Panc1 (cell line): ENCODE measurements around the gene ERFL. TPM values are rescaled to one million over a fixed set of nuclear protein-coding genes. Genes with fewer than 3 reads are reported as not detected.
A peak's percentile ranks its signal among the peaks of the same experiment; 100 is the strongest.

Experiments used
- ATAC-seq: fragments of 200-7000 bp; cut with Tn5 transposase; 2 replicates; pipeline ENCODE4 v1.9.1; 2020; ENCODE audit warnings: mild to moderate bottlenecking, moderate library complexity
- BruUV-seq: library from RNA; stranded (reverse); fragments of 400-500 nt; replicated peaks from 2 replicates; lab custom pipeline; 2021; lab: Mats Ljungman, UMichigan
- CTCF ChIA-PET: fragments of 300-600 bp; sonication (Branson Sonifier 250); formaldehyde crosslinking; loops from one replicate; lab custom pipeline; 2022; ENCODE audit warnings: antibody characterized with exemption; lab: Charles Lee
- POLR2A ChIA-PET: fragments of 300-600 bp; sonication (Branson Sonifier 250); formaldehyde crosslinking; loops from one replicate; lab custom pipeline; 2022; ENCODE audit warnings: antibody characterized with exemption; lab: Charles Lee
- DNase-seq: peaks from one replicate; pipeline ENCODE4 v3.0.0-alpha.2; 2010; ENCODE audit warnings: low read depth, low spot score
- H3K27ac ChIP-seq: 2 replicates; pipeline ENCODE4 v1.5.1; 2011; ENCODE audit warnings: mild to moderate bottlenecking, low read length, inconsistent platforms
- H3K27me3 ChIP-seq: fragments of 200-500 bp; sonication (Bioruptor generic); 2 replicates; pipeline ENCODE4 v1.6.0; 2014; ENCODE audit warnings: low read length, inconsistent platforms; ENCODE audit not compliant: control insufficient read depth, insufficient read depth
- H3K36me3 ChIP-seq: fragments of 200-500 bp; sonication (Bioruptor generic); 2 replicates; pipeline ENCODE4 v1.5.1; 2014; ENCODE audit warnings: inconsistent platforms, mild to moderate bottlenecking, low read length, moderate library complexity; ENCODE audit not compliant: control insufficient read depth, insufficient read depth
- H3K4me1 ChIP-seq: 2 replicates; pipeline ENCODE4 v1.5.1; 2011; ENCODE audit warnings: inconsistent platforms, mild to moderate bottlenecking, low read length, moderate library complexity; ENCODE audit not compliant: control insufficient read depth, insufficient read depth
- H3K4me3 ChIP-seq, 2 experiments: 2 replicates each; pipeline ENCODE4 v1.5.1; 2011 to 2012; ENCODE audit warnings: low read depth in 2 of 2, low read length in 2 of 2, mild to moderate bottlenecking in 2 of 2, inconsistent platforms in 1 of 2, moderate library complexity in 1 of 2
- H3K9me3 ChIP-seq: fragments of 200-500 bp; sonication (Bioruptor generic); 2 replicates; pipeline ENCODE4 v1.5.1; 2014; ENCODE audit warnings: low read depth, mild to moderate bottlenecking, inconsistent platforms, low read length, moderate library complexity; ENCODE audit not compliant: control insufficient read depth, insufficient read depth
- POLR2AphosphoS5 ChIP-seq: IDR thresholded peaks from 2 replicates; pipeline ENCODE4 v1.6.1; 2012; ENCODE audit warnings: mild to moderate bottlenecking, low read depth, low read length, moderate library complexity
- SIN3A ChIP-seq: IDR thresholded peaks from 2 replicates; pipeline ENCODE4 v1.6.1; 2012; ENCODE audit warnings: low read depth, mild to moderate bottlenecking, low read length, moderate library complexity, borderline replicate concordance; ENCODE audit not compliant: insufficient read depth
- TCF7L2 ChIP-seq: IDR thresholded peaks from 2 replicates; pipeline ENCODE4 v1.6.1; 2011; ENCODE audit warnings: mild to moderate bottlenecking, low read depth, low read length, inconsistent platforms
- in situ Hi-C: cut with HindIII; loops from 2 replicates; pipeline ENCODE4 v1.10.0; 2016; ENCODE audit warnings: low sequenced_read_pairs, low pct_unique_long_range_greater_than_20kb
- intact Hi-C: fragments of 100-400 bp; cut with micrococcal nuclease; formaldehyde crosslinking; loops from one replicate; pipeline ENCODE4 v1.10.0; 2022; ENCODE audit not compliant: unreplicated experiment
- total RNA-seq: library from RNA; stranded (reverse); gene quantifications from one replicate; pipeline ENCODE4 v1.2.1, GENCODE V29; 2021; ENCODE audit not compliant: unreplicated experiment
- TF ChIP-seq, protein P1 (sequence below): fragments of 450-650 bp; IDR thresholded peaks from 2 replicates; pipeline ENCODE4 v1.5.1; 2017; ENCODE audit warnings: mild to moderate bottlenecking
- TF ChIP-seq, protein P2 (sequence below), 2 experiments: IDR thresholded peaks; 2 replicates each; pipeline ENCODE4 v1.6.1; 2011 to 2012; ENCODE audit warnings: low read depth in 2 of 2, control low read depth in 1 of 2, low read length in 1 of 2, mild to moderate bottlenecking in 1 of 2, moderate library complexity in 1 of 2; ENCODE audit not compliant: insufficient read depth in 1 of 2

The ERFL gene
- total RNA-seq, 1 experiment from 2014 or later: 0.18 TPM

DNA sequence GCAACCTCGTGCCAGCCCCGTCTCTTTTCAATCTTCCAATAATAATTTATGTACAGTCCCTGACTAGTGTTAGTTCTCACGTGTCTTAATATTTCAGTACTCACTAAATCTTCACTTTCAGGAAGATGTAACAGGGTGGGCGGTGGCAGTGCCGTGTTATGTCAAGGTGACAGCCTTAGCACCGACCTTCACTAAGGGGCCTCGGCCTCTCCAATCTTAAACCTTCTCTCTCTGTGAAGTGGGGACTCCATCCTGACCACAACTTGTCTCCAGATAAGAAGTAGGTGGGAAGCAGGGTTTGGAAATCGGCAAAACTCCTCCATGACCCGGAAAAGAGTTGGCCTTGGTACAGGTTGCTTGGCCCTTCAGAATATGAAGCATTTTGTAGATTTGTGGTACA, 66.4 kb downstream of the ERFL start:
- in situ Hi-C loops: no loop called here
- no peaks in the 10 kb centered on the region for H3K27me3 ChIP-seq
- no peak for DNase-seq
- H3K4me1 ChIP-seq: peaks cover 28% of the 10 kb centered on the region
- CTCF ChIA-PET: interaction anchor here (0.7 kb wide), 1 partner anchor 135 kb away, joined by 7 read pairs; no protein-coding TSS in a partner anchor
- TF ChIP-seq, protein P1, sequence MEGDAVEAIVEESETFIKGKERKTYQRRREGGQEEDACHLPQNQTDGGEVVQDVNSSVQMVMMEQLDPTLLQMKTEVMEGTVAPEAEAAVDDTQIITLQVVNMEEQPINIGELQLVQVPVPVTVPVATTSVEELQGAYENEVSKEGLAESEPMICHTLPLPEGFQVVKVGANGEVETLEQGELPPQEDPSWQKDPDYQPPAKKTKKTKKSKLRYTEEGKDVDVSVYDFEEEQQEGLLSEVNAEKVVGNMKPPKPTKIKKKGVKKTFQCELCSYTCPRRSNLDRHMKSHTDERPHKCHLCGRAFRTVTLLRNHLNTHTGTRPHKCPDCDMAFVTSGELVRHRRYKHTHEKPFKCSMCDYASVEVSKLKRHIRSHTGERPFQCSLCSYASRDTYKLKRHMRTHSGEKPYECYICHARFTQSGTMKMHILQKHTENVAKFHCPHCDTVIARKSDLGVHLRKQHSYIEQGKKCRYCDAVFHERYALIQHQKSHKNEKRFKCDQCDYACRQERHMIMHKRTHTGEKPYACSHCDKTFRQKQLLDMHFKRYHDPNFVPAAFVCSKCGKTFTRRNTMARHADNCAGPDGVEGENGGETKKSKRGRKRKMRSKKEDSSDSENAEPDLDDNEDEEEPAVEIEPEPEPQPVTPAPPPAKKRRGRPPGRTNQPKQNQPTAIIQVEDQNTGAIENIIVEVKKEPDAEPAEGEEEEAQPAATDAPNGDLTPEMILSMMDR: no peak
- TF ChIP-seq POLR2AphosphoS5 (no peak), TCF7L2 (no peak), SIN3A (no peak)
- TF ChIP-seq, protein P2, sequence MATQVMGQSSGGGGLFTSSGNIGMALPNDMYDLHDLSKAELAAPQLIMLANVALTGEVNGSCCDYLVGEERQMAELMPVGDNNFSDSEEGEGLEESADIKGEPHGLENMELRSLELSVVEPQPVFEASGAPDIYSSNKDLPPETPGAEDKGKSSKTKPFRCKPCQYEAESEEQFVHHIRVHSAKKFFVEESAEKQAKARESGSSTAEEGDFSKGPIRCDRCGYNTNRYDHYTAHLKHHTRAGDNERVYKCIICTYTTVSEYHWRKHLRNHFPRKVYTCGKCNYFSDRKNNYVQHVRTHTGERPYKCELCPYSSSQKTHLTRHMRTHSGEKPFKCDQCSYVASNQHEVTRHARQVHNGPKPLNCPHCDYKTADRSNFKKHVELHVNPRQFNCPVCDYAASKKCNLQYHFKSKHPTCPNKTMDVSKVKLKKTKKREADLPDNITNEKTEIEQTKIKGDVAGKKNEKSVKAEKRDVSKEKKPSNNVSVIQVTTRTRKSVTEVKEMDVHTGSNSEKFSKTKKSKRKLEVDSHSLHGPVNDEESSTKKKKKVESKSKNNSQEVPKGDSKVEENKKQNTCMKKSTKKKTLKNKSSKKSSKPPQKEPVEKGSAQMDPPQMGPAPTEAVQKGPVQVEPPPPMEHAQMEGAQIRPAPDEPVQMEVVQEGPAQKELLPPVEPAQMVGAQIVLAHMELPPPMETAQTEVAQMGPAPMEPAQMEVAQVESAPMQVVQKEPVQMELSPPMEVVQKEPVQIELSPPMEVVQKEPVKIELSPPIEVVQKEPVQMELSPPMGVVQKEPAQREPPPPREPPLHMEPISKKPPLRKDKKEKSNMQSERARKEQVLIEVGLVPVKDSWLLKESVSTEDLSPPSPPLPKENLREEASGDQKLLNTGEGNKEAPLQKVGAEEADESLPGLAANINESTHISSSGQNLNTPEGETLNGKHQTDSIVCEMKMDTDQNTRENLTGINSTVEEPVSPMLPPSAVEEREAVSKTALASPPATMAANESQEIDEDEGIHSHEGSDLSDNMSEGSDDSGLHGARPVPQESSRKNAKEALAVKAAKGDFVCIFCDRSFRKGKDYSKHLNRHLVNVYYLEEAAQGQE (IDR thresholded peaks at IDR 0.05; ENCODE audit: insufficient read depth in 1 of 2, low read depth in 2 of 2, low read length in 1 of 2): no peak
- peaks cover 30% of the 10 kb centered on the region for H3K36me3 ChIP-seq
- BruUV-seq: no TSS peak
- H3K4me3 ChIP-seq: peak overlapping the region; percentile 94
- POLR2A ChIA-PET: no interaction called here
- no peak for ATAC-seq
- H3K27ac ChIP-seq: peak overlapping the region; percentile 94
- intact Hi-C loops: no loop called here
- no peaks in the 10 kb centered on the region for H3K9me3 ChIP-seq

DNA sequence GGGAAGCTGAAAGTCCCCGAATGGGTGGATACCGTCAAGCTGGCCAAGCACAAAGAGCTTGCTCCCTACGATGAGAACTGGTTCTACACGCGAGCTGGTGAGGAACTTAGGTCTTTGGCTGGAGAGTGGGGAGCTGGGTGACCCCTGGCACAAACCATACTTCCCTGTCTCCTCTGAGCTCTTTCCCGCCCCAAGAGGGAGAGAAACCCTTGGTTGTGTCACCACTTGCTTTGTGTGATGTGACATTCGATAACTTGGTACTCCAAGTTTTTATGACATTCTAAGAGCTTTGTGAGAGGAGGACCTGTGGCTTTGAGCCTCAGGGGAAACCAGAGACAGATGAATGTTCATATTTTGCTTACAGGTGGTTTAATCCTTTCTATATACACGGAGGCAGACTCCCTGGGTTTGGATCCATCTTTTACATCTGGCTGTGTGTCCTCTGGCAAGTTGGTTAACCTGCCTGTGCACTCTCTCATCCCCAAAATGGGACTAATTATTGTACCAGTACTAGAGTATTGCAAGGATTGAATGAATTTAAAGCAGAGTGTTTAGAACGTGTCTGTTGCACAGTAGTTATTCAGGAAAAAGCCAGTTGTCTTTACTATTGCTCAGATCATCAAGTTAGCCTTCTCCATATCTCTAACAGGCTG, 67.0 kb downstream of the ERFL start:
- in situ Hi-C loops (no loop called here), intact Hi-C loops (no loop called here)
- ChIA-PET CTCF (no interaction called here), POLR2A (interaction anchor here (0.5 to 1.4 kb wide), 2 partner anchors 9 to 19 kb away, joined by 4 to 8 read pairs; no protein-coding TSS in a partner anchor)
- Histone ChIP-seq H3K9me3 (no peaks in the 10 kb centered on the region), H3K36me3 (peaks cover 30% of the 10 kb centered on the region), H3K27me3 (no peaks in the 10 kb centered on the region), H3K4me3 (peak overlapping the region; percentile 94), H3K27ac (peak overlapping the region; percentile 94), H3K4me1 (peaks cover 28% of the 10 kb centered on the region)
- ATAC-seq (no peak), DNase-seq (no peak)
- BruUV-seq: no TSS peak
- TF ChIP-seq, protein P2 (IDR thresholded peaks at IDR 0.05; ENCODE audit: insufficient read depth in 1 of 2, low read depth in 2 of 2, low read length in 1 of 2): no peak
- TF ChIP-seq, protein P1: no peak
- TF ChIP-seq TCF7L2 (no peak), SIN3A (no peak), POLR2AphosphoS5 (no peak)
